Measurements from ENCODE around the gene SLC4A1AP.

Gene SLC4A1AP

GRCh38 chr2:27716301-27717069 lies 52.8 kb downstream of the SLC4A1AP start:
- in situ Hi-C loops (cut with HindIII; ENCODE audit: low sequenced_read_pairs) = no loop called here

- in situ Hi-C loops (cut with HindIII; ENCODE audit: low sequenced_read_pairs) = no loop called here
Observed at GRCh38 chr2:27717070-27717795, 53.5 kb downstream of the SLC4A1AP start.

- in situ Hi-C loops (cut with HindIII; ENCODE audit: low sequenced_read_pairs) = no loop called here
Observed at GRCh38 chr2:27720004-27720551, 56.4 kb downstream of the SLC4A1AP start.

GRCh38 chr2:27721335-27721734 lies 57.6 kb downstream of the SLC4A1AP start:
- in situ Hi-C loops (cut with HindIII; ENCODE audit: low sequenced_read_pairs) = no loop called here

- in situ Hi-C loops (cut with HindIII; ENCODE audit: low sequenced_read_pairs) = no loop called here
Observed at GRCh38 chr2:27721884-27722485, 58.3 kb downstream of the SLC4A1AP start.

GRCh38 chr2:27723372-27724144 lies 59.9 kb downstream of the SLC4A1AP start:
- in situ Hi-C loops (cut with HindIII; ENCODE audit: low sequenced_read_pairs) = no loop called here

- in situ Hi-C loops (cut with HindIII; ENCODE audit: low sequenced_read_pairs) = no loop called here
Observed at GRCh38 chr2:27724191-27724590, 60.5 kb downstream of the SLC4A1AP start.

- in situ Hi-C loops (cut with HindIII; ENCODE audit: low sequenced_read_pairs) = no loop called here
Observed at GRCh38 chr2:27724905-27725701, 61.4 kb downstream of the SLC4A1AP start.

- in situ Hi-C loops (cut with HindIII; ENCODE audit: low sequenced_read_pairs) = no loop called here
Observed at GRCh38 chr2:27727257-27727656, 63.6 kb downstream of the SLC4A1AP start.

GRCh38 chr2:27728081-27728858 lies 64.6 kb downstream of the SLC4A1AP start:
- in situ Hi-C loops (cut with HindIII; ENCODE audit: low sequenced_read_pairs) = no loop called here

GRCh38 chr2:27729198-27729597 lies 65.5 kb downstream of the SLC4A1AP start:
- in situ Hi-C loops (cut with HindIII; ENCODE audit: low sequenced_read_pairs) = no loop called here

- in situ Hi-C loops (cut with HindIII; ENCODE audit: low sequenced_read_pairs) = no loop called here
Observed at GRCh38 chr2:27729614-27730013, 65.9 kb downstream of the SLC4A1AP start.

- in situ Hi-C loops (cut with HindIII; ENCODE audit: low sequenced_read_pairs) = no loop called here
Observed at GRCh38 chr2:27730261-27730662, 66.6 kb downstream of the SLC4A1AP start.

GRCh38 chr2:27730980-27731691 lies 67.4 kb downstream of the SLC4A1AP start:
- in situ Hi-C loops (cut with HindIII; ENCODE audit: low sequenced_read_pairs) = no loop called here

- in situ Hi-C loops (cut with HindIII; ENCODE audit: low sequenced_read_pairs) = no loop called here
Observed at GRCh38 chr2:27734305-27734704, 70.6 kb downstream of the SLC4A1AP start.

GRCh38 chr2:27735263-27735904 lies 71.7 kb downstream of the SLC4A1AP start:
- in situ Hi-C loops (cut with HindIII; ENCODE audit: low sequenced_read_pairs) = loop anchor here (5.0 kb wide), 1 partner anchor 672 kb away; no protein-coding TSS in a partner anchor

- in situ Hi-C loops (cut with HindIII; ENCODE audit: low sequenced_read_pairs) = loop anchor here (5.0 kb wide), 1 partner anchor 671 kb away; no protein-coding TSS in a partner anchor
Observed at GRCh38 chr2:27736031-27736889, 72.6 kb downstream of the SLC4A1AP start.

Measured in endothelial cell of hepatic sinusoid (primary cell).